GM23338 (cell line): Measurements from ENCODE around the gene MTREX. TPM values are rescaled to one million over a fixed set of nuclear protein-coding genes. Genes with fewer than 3 reads are reported as not detected.

ENCODE experiments used
- ATAC-seq: fragments of 200-7000 bp; cut with Tn5 transposase; 3 replicates; pipeline ENCODE4 v1.9.1; 2020
- DNase-seq: peaks from one replicate; pipeline ENCODE4 v3.0.0-alpha.2; 2015; ENCODE audit warnings: low spot score
- H2AFZ ChIP-seq: fragments of 200-600 bp; sonication (generic); 2 replicates; pipeline ENCODE4 v1.8.0; 2016; ENCODE audit warnings: antibody characterized with exemption, mild to moderate bottlenecking, moderate library complexity
- H3F3A ChIP-seq: fragments of 200-600 bp; sonication (generic); replicated peaks from 2 replicates; pipeline ENCODE4 v1.8.0; 2017; ENCODE audit warnings: antibody characterized with exemption, mixed run types, low read depth
- H3K27ac ChIP-seq: fragments of 200-600 bp; sonication (generic); 2 replicates; pipeline ENCODE4 v1.6.1; 2016; ENCODE audit warnings: low read depth
- H3K27me3 ChIP-seq: fragments of 200-600 bp; sonication (generic); 2 replicates; pipeline ENCODE4 v1.8.0; 2016; ENCODE audit warnings: mild to moderate bottlenecking, mixed run types, moderate library complexity; ENCODE audit not compliant: insufficient read depth
- H3K36me3 ChIP-seq: fragments of 200-600 bp; sonication (generic); 2 replicates; pipeline ENCODE4 v1.8.0; 2016; ENCODE audit warnings: mild to moderate bottlenecking; ENCODE audit not compliant: insufficient read depth
- H3K4me1 ChIP-seq: fragments of 200-600 bp; sonication (generic); 2 replicates; pipeline ENCODE4 v1.8.0; 2016; ENCODE audit warnings: mild to moderate bottlenecking, moderate library complexity; ENCODE audit not compliant: insufficient read depth
- H3K4me2 ChIP-seq: fragments of 200-600 bp; sonication (generic); 2 replicates; pipeline ENCODE4 v1.7.1; 2017; ENCODE audit warnings: mixed run types
- H3K4me3 ChIP-seq: fragments of 200-600 bp; sonication (generic); 2 replicates; pipeline ENCODE4 v1.6.1; 2016; ENCODE audit warnings: mixed run types
- H3K79me2 ChIP-seq: fragments of 200-600 bp; sonication (generic); replicated peaks from 2 replicates; pipeline ENCODE4 v1.8.0; 2017; ENCODE audit warnings: mild to moderate bottlenecking; ENCODE audit not compliant: insufficient read depth
- H3K9me2 ChIP-seq: fragments of 200-600 bp; sonication (generic); 2 replicates; pipeline ENCODE4 v1.8.0; 2017; ENCODE audit not compliant: insufficient read depth
- H4K20me1 ChIP-seq: fragments of 200-600 bp; sonication (generic); replicated peaks from 2 replicates; pipeline ENCODE4 v1.8.0; 2017; ENCODE audit warnings: mild to moderate bottlenecking; ENCODE audit not compliant: insufficient read depth
- H3K27ac Mint-ChIP-seq: 2 replicates; pipeline ENCODE4 v1.8.0; 2020; ENCODE audit warnings: inconsistent platforms, mild to moderate bottlenecking, moderate library complexity, mixed read lengths
- H3K27me3 Mint-ChIP-seq: 3 replicates; pipeline ENCODE4 v1.8.0; 2022; ENCODE audit warnings: low read depth, mild to moderate bottlenecking, moderate library complexity, mixed read lengths, inconsistent platforms; ENCODE audit not compliant: insufficient read depth, poor library complexity
- H3K36me3 Mint-ChIP-seq: 3 replicates; pipeline ENCODE4 v1.8.0; 2021; ENCODE audit warnings: low read depth, mild to moderate bottlenecking, inconsistent platforms, moderate library complexity, mixed read lengths
- H3K4me1 Mint-ChIP-seq: 3 replicates; pipeline ENCODE4 v1.8.0; 2020; ENCODE audit warnings: mild to moderate bottlenecking, inconsistent platforms, mixed read lengths
- H3K4me3 Mint-ChIP-seq: 3 replicates; pipeline ENCODE4 v1.8.0; 2021; ENCODE audit warnings: moderate library complexity, mild to moderate bottlenecking, inconsistent platforms, mixed read lengths
- H3K9me3 Mint-ChIP-seq: 3 replicates; pipeline ENCODE4 v1.8.0; 2020; ENCODE audit warnings: moderate library complexity, mild to moderate bottlenecking, inconsistent platforms, mixed read lengths
- CTCF ChIP-seq, 2 experiments: fragments of 200-600 bp in 1 of 2; sonication (generic) in 1 of 2; conservative IDR thresholded peaks; 2 replicates each; pipeline versions ENCODE4 v1.5.1 to v1.6.1; 2016 to 2017; ENCODE audit warnings: antibody characterized with exemption in 2 of 2, low read depth in 2 of 2, mild to moderate bottlenecking in 2 of 2, moderate library complexity in 1 of 2
- EZH2 ChIP-seq: fragments of 200-600 bp; sonication (generic); IDR thresholded peaks from one replicate; pipeline ENCODE4 v1.8.0; 2017; ENCODE audit warnings: antibody characterized with exemption, mild to moderate bottlenecking, low read depth; ENCODE audit not compliant: unreplicated experiment
- EZH2phosphoT487 ChIP-seq: fragments of 200-600 bp; sonication (generic); IDR thresholded peaks from one replicate; pipeline ENCODE4 v1.8.1; 2018; ENCODE audit warnings: antibody characterized with exemption; ENCODE audit not compliant: unreplicated experiment
- JUNB ChIP-seq: IDR thresholded peaks from one replicate; pipeline ENCODE4 v1.6.1; 2016; ENCODE audit warnings: antibody characterized with exemption; ENCODE audit not compliant: unreplicated experiment
- NANOG ChIP-seq: IDR thresholded peaks from 2 replicates; pipeline ENCODE4 v1.6.1; 2016; ENCODE audit warnings: antibody characterized with exemption, borderline replicate concordance
- POLR2AphosphoS5 ChIP-seq: IDR thresholded peaks from 2 replicates; pipeline ENCODE4 v1.6.1; 2016; ENCODE audit warnings: antibody characterized with exemption, low read depth
- REST ChIP-seq: IDR thresholded peaks from one replicate; pipeline ENCODE4 v1.6.1; 2018; ENCODE audit warnings: antibody characterized with exemption; ENCODE audit not compliant: unreplicated experiment
- STAT1 ChIP-seq: IDR thresholded peaks from one replicate; pipeline ENCODE4 v1.6.1; 2016; ENCODE audit warnings: antibody characterized with exemption; ENCODE audit not compliant: unreplicated experiment
- ZNF331 ChIP-seq: fragments of 250-450 bp; sonication (Bioruptor Pico); IDR thresholded peaks from 2 replicates; pipeline ENCODE4 v1.5.0; 2020; ENCODE audit warnings: low read depth, mild to moderate bottlenecking, moderate library complexity
- ZNF462 ChIP-seq: fragments of 250-450 bp; sonication (Bioruptor Pico); IDR thresholded peaks from 2 replicates; pipeline ENCODE4 v1.5.0; 2020; ENCODE audit warnings: mild to moderate bottlenecking, moderate library complexity
- polyA plus RNA-seq: library from polyadenylated mRNA; unstranded; fragments of >200 nt; fragmentation: Nextera tagmentation; extraction: Ambion mirVana; gene quantifications from 2 replicates; pipeline ENCODE4 v1.2.1, GENCODE V29; 2016
- total RNA-seq: library from RNA; depleted of rRNA; stranded (reverse); fragments of >200 nt; shearing (Covaris generic); gene quantifications from 2 replicates; pipeline ENCODE4 v1.2.3, GENCODE V29; 2014
- TF ChIP-seq, protein P1 (sequence below): IDR thresholded peaks from 2 replicates; pipeline ENCODE4 v1.6.1; 2016; ENCODE audit warnings: antibody characterized with exemption

Gene MTREX
- total and polyA plus RNA-seq, 2 experiments from 2014 or later: 47.5 to 94.9 TPM

- TF ChIP-seq ZNF462 (CRISPR knock-in tag) (no peak), EZH2phosphoT487 (no peak), STAT1 (no peak), EZH2 (no peak), POLR2AphosphoS5 (no peak)
Measured at GRCh38 chr5:55308254-55308836, 556 bp downstream of the MTREX start (continued).

DNA sequence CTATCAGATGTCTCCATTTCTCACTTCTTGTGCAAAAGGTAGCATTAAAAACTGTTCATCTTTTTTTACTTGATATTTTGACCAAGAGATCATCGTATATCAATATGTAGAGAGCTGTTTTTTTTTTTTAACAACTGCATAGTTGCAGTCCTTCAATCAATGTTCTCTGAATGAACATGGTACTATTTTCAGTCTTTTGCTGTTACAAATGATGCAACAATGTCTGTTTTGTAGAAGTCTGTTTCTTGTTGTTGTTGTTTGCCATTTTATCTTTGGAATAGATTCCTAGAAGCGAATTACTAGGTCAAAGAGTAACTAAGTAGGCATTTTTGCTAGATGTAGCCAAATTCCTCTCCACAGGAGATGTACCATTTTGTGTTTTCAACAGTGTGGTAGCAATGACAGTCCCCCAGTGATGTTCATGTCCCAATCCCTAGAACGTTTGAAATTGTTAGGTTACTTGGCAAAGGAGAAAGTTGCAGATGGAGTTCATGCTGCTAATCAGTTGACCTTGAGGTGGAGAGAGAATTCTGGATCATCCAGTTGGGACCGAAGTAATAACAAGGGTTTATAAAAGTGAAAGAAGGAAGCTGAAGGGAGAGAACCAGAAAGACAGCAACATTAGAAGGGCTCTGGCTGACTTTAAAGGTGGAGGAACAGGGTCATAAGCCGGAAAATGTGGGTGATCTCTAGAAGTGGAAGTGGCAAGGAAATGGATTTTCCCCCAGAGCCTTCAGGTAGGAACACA, 6.3 kb downstream of the MTREX start:
- no peaks in the 10 kb centered on the region for H3K27me3 Mint-ChIP-seq
- H3K27ac Mint-ChIP-seq: no peak overlapping the region; the same call in none of the 2 replicates
- H3K36me3 ChIP-seq: no peaks in the 10 kb centered on the region
- H3K27me3 ChIP-seq: no peaks in the 10 kb centered on the region
- H3K4me1 ChIP-seq: peaks cover 18% of the 10 kb centered on the region
- no peak overlapping the region for H3K4me2 ChIP-seq
- H3K27ac ChIP-seq: peak overlapping the region; percentile 5
- peaks cover 16% of the 10 kb centered on the region for H3K4me1 Mint-ChIP-seq
- H3K9me3 Mint-ChIP-seq: no peaks in the 10 kb centered on the region
- no peak overlapping the region for H3K4me3 Mint-ChIP-seq
- no peak for ATAC-seq
- H4K20me1 ChIP-seq: peaks cover 20% of the 10 kb centered on the region
- peaks cover 100% of the 10 kb centered on the region for H3K79me2 ChIP-seq
- peaks cover 35% of the 10 kb centered on the region for H3K36me3 Mint-ChIP-seq
- no peak overlapping the region for H2AFZ ChIP-seq
- H3K4me3 ChIP-seq: no peak overlapping the region; the same call in 1 of the 2 replicates
- no peaks in the 10 kb centered on the region for H3K9me2 ChIP-seq
- H3F3A ChIP-seq: no peaks in the 10 kb centered on the region
- no peak for DNase-seq
- TF ChIP-seq POLR2AphosphoS5: no peak
- TF ChIP-seq REST: no peak
- TF ChIP-seq ZNF331 (CRISPR knock-in tag): no peak
- no peak for TF ChIP-seq CTCF (conservative IDR thresholded peaks at IDR 0.05; ENCODE audit: low read depth in 2 of 2)
- TF ChIP-seq, protein P1, sequence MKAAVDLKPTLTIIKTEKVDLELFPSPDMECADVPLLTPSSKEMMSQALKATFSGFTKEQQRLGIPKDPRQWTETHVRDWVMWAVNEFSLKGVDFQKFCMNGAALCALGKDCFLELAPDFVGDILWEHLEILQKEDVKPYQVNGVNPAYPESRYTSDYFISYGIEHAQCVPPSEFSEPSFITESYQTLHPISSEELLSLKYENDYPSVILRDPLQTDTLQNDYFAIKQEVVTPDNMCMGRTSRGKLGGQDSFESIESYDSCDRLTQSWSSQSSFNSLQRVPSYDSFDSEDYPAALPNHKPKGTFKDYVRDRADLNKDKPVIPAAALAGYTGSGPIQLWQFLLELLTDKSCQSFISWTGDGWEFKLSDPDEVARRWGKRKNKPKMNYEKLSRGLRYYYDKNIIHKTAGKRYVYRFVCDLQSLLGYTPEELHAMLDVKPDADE: no peak
- no peak for TF ChIP-seq STAT1
- TF ChIP-seq NANOG: no peak
- TF ChIP-seq JUNB: no peak
